Effector memory CD8-positive, alpha-beta T cell (primary cell): ENCODE results near the gene CAMK1.
A peak's percentile ranks its signal among the peaks of the same experiment; 100 is the strongest.

ENCODE experiments used
- ATAC-seq: fragments of 150-1000 bp; cut with Tn5 transposase; replicated peaks from 2 replicates; pipeline ENCODE4 v1.10.0; 2021; ENCODE audit warnings: mild to moderate bottlenecking, moderate library complexity
- DNase-seq, 3 experiments: peaks; one replicate each; pipeline ENCODE4 v3.0.0; 2021
- H3K27ac Mint-ChIP-seq, 2 donors: one replicate each; pipeline ENCODE4 v1.8.0; 2022; ENCODE audit warnings: mild to moderate bottlenecking in 2 of 2, mixed read lengths in 2 of 2, moderate library complexity in 2 of 2
- H3K27me3 Mint-ChIP-seq, 2 donors: one replicate each; pipeline ENCODE4 v1.8.0; 2022; ENCODE audit warnings: mixed read lengths in 2 of 2
- H3K36me3 Mint-ChIP-seq: one replicate; pipeline ENCODE4 v1.8.0; 2022; ENCODE audit warnings: mild to moderate bottlenecking, moderate library complexity, mixed read lengths; ENCODE audit not compliant: insufficient read depth
- H3K4me1 Mint-ChIP-seq, 2 donors: one replicate each; pipeline ENCODE4 v1.8.0; 2022; ENCODE audit warnings: low read depth in 2 of 2, mixed read lengths in 2 of 2
- H3K4me3 Mint-ChIP-seq, 2 donors: one replicate each; pipeline ENCODE4 v1.8.0; 2022; ENCODE audit warnings: mild to moderate bottlenecking in 2 of 2, mixed read lengths in 2 of 2, moderate library complexity in 2 of 2
- H3K9me3 Mint-ChIP-seq, 2 donors: one replicate each; pipeline ENCODE4 v1.8.0; 2022; ENCODE audit warnings: mixed read lengths in 2 of 2
- total RNA-seq, 9 experiments: gene quantifications; one replicate each; lab custom pipeline; 2026; lab: John Stamatoyannopoulos, UW

CAMK1 gene
- 0.67 to 10.1 (median 3.2) reads per million in 9 experiments for total RNA-seq

- Mint-ChIP-seq H3K27ac (peak within 1 kb of the TSS; percentile 2 to 75), H3K4me3 (peak within 1 kb of the TSS; percentile 44 to 47), H3K4me1 (peaks cover 21 to 23% of the 10 kb centered on the region in 2 donors), H3K36me3 (peaks cover 3% of the 10 kb centered on the region), H3K9me3 (no peaks in the 10 kb centered on the region), H3K27me3 (no peaks in the 10 kb centered on the region)
- peak; percentile 97 for ATAC-seq
- DNase-seq = peak; percentile 28 to 47 (median 37)
Measured at GRCh38 chr3:9769426-9770275, at the start of gene CAMK1. Gene CAMK1, minus strand, starts transcription at chr3:9769947. Its CDS starts 2,198 bp downstream, at chr3:9767749.

GRCh38 chr3:9818666-9819335, 49.1 kb upstream of the CAMK1 start:
- Mint-ChIP-seq H3K36me3 (peaks cover 6% of the 10 kb centered on the region), H3K27ac (peak overlapping the region in 1 of 2 donors; percentile 10), H3K27me3 (no peaks in the 10 kb centered on the region), H3K9me3 (no peaks in the 10 kb centered on the region), H3K4me3 (no peak overlapping the region), H3K4me1 (peaks cover under 1 to 2% of the 10 kb centered on the region in 2 donors)
- no peak for ATAC-seq
- DNase-seq = no peak

GRCh38 chr3:9817436-9817835, 47.7 kb upstream of the CAMK1 start:
- ATAC-seq (no peak), DNase-seq (no peak)
- Mint-ChIP-seq H3K9me3 (no peaks in the 10 kb centered on the region), H3K27ac (peak overlapping the region in 1 of 2 donors; percentile 72), H3K4me3 (no peak overlapping the region), H3K4me1 (peaks cover 0 to 2% of the 10 kb centered on the region in 2 donors), H3K36me3 (peaks cover 10% of the 10 kb centered on the region), H3K27me3 (no peaks in the 10 kb centered on the region)

- H3K9me3 Mint-ChIP-seq = no peaks in the 10 kb centered on the region
- no peak overlapping the region for H3K27ac Mint-ChIP-seq
- H3K4me1 Mint-ChIP-seq = peaks cover 5 to 8% of the 10 kb centered on the region in 2 donors
- no peak for DNase-seq
- H3K36me3 Mint-ChIP-seq = peaks cover 13% of the 10 kb centered on the region
- H3K4me3 Mint-ChIP-seq = no peak overlapping the region
- H3K27me3 Mint-ChIP-seq = no peaks in the 10 kb centered on the region
- no peak for ATAC-seq
Measured at GRCh38 chr3:9815986-9816385, 46.2 kb upstream of the CAMK1 start.

GRCh38 chr3:9812870-9813483, 43.2 kb upstream of the CAMK1 start:
- no peak overlapping the region for H3K4me3 Mint-ChIP-seq
- H3K4me1 Mint-ChIP-seq = peaks cover 30 to 32% of the 10 kb centered on the region in 2 donors
- peak overlapping the region in 1 of 2 donors; percentile 63 for H3K27ac Mint-ChIP-seq
- DNase-seq (no peak), ATAC-seq (no peak)
- H3K36me3 Mint-ChIP-seq = peaks cover 17% of the 10 kb centered on the region
- no peaks in the 10 kb centered on the region for H3K9me3 Mint-ChIP-seq
- H3K27me3 Mint-ChIP-seq = no peaks in the 10 kb centered on the region

GRCh38 chr3:9810846-9811245, 41.1 kb upstream of the CAMK1 start:
- Mint-ChIP-seq H3K4me1 (peaks cover 40 to 42% of the 10 kb centered on the region in 2 donors), H3K27ac (peak overlapping the region; percentile 33 to 99), H3K27me3 (no peaks in the 10 kb centered on the region), H3K4me3 (peak overlapping the region; percentile 90 to 94), H3K36me3 (peaks cover 30% of the 10 kb centered on the region), H3K9me3 (no peaks in the 10 kb centered on the region)
- ATAC-seq (no peak), DNase-seq (no peak)

- Mint-ChIP-seq H3K4me1 (peaks cover 44% of the 10 kb centered on the region in 2 donors), H3K4me3 (peak overlapping the region; percentile 90 to 94), H3K36me3 (peaks cover 34% of the 10 kb centered on the region), H3K27me3 (no peaks in the 10 kb centered on the region), H3K9me3 (no peaks in the 10 kb centered on the region), H3K27ac (peak overlapping the region; percentile 33 to 99)
- DNase-seq = no peak
- ATAC-seq = no peak
Measured at GRCh38 chr3:9810433-9810770, 40.7 kb upstream of the CAMK1 start.

- H3K4me1 Mint-ChIP-seq = peaks cover 45 to 46% of the 10 kb centered on the region in 2 donors
- H3K9me3 Mint-ChIP-seq = no peaks in the 10 kb centered on the region
- H3K27ac Mint-ChIP-seq = peak within 1 kb of the TSS; percentile 98 to 99
- peak within 1 kb of the TSS; percentile 90 to 94 for H3K4me3 Mint-ChIP-seq
- DNase-seq = peak; percentile 25 to 30 (median 26)
- ATAC-seq = peak; percentile 70
- H3K27me3 Mint-ChIP-seq = no peaks in the 10 kb centered on the region
- peaks cover 40% of the 10 kb centered on the region for H3K36me3 Mint-ChIP-seq
Measured at GRCh38 chr3:9809615-9810432, 40.1 kb upstream of the CAMK1 start, which contains the start of gene TTLL3. Gene TTLL3, plus strand, starts transcription at chr3:9810262. Its CDS starts 400 bp downstream, at chr3:9810662.

- Mint-ChIP-seq H3K27ac (peak overlapping the region; percentile 98 to 99), H3K27me3 (no peaks in the 10 kb centered on the region), H3K4me3 (peak overlapping the region; percentile 90 to 94), H3K36me3 (peaks cover 46% of the 10 kb centered on the region), H3K9me3 (no peaks in the 10 kb centered on the region), H3K4me1 (peaks cover 45 to 46% of the 10 kb centered on the region in 2 donors)
- ATAC-seq (no peak), DNase-seq (no peak)
Measured at GRCh38 chr3:9809239-9809614, 39.5 kb upstream of the CAMK1 start.

GRCh38 chr3:9808345-9809037, 38.7 kb upstream of the CAMK1 start:
- ATAC-seq (peak; percentile 68), DNase-seq (peak; percentile 32 to 35 (median 32))
- H3K36me3 Mint-ChIP-seq = peaks cover 53% of the 10 kb centered on the region
- peak overlapping the region; percentile 98 to 99 for H3K27ac Mint-ChIP-seq
- H3K4me1 Mint-ChIP-seq = peaks cover 48 to 49% of the 10 kb centered on the region in 2 donors
- peak overlapping the region; percentile 90 to 94 for H3K4me3 Mint-ChIP-seq
- H3K9me3 Mint-ChIP-seq = no peaks in the 10 kb centered on the region
- no peaks in the 10 kb centered on the region for H3K27me3 Mint-ChIP-seq

- H3K27ac Mint-ChIP-seq = peak overlapping the region; percentile 98 to 99
- ATAC-seq (no peak), DNase-seq (no peak)
- peaks cover 55% of the 10 kb centered on the region for H3K36me3 Mint-ChIP-seq
- no peaks in the 10 kb centered on the region for H3K9me3 Mint-ChIP-seq
- H3K27me3 Mint-ChIP-seq = no peaks in the 10 kb centered on the region
- H3K4me1 Mint-ChIP-seq = peaks cover 51 to 54% of the 10 kb centered on the region in 2 donors
- H3K4me3 Mint-ChIP-seq = peak overlapping the region; percentile 90 to 94
Measured at GRCh38 chr3:9807981-9808344, 38.2 kb upstream of the CAMK1 start.
